Occipital lobe (tissue), 2 donors: ENCODE measurements around the gene CUL9. TPM values are rescaled to one million over a fixed set of nuclear protein-coding genes. Genes with fewer than 3 reads are reported as not detected.

Experiments used
- DNase-seq: peaks from one replicate; lab custom pipeline; 2025; lab: John Stamatoyannopoulos, UW
- total RNA-seq: library from RNA; depleted of rRNA; stranded (reverse); fragments of >200 nt; gene quantifications from one replicate; pipeline ENCODE4 v1.2.3, GENCODE V29; 2014

Gene CUL9
- total RNA-seq, 1 donor from 2014 or later = 23.9 TPM

GRCh38 chr6:43254138-43254817 lies 72.3 kb downstream of the CUL9 start:
- DNase-seq = no peak

GRCh38 chr6:43254846-43255245 lies 72.8 kb downstream of the CUL9 start:
- DNase-seq = no peak

GRCh38 chr6:43255408-43256054 lies 73.5 kb downstream of the CUL9 start:
- no peak for DNase-seq

GRCh38 chr6:43256670-43257366 lies 74.8 kb downstream of the CUL9 start:
- DNase-seq = no peak

- DNase-seq = no peak
These were observed 75.6 kb downstream of the CUL9 start for GRCh38 chr6:43257367-43258145.

- no peak for DNase-seq
These were observed 76.2 kb downstream of the CUL9 start for GRCh38 chr6:43258180-43258579.

- no peak for DNase-seq
These were observed 77.1 kb downstream of the CUL9 start for GRCh38 chr6:43258807-43259686.

GRCh38 chr6:43260791-43261190 lies 78.8 kb downstream of the CUL9 start:
- DNase-seq = no peak

- DNase-seq = no peak
These were observed 79.2 kb downstream of the CUL9 start for GRCh38 chr6:43261198-43261597.

- no peak for DNase-seq
These were observed 80.2 kb downstream of the CUL9 start for GRCh38 chr6:43262000-43262779.

- no peak for DNase-seq
These were observed 80.9 kb downstream of the CUL9 start for GRCh38 chr6:43262780-43263313.

- peak; percentile 27 for DNase-seq
These were observed 81.5 kb downstream of the CUL9 start for GRCh38 chr6:43263314-43264178.

- DNase-seq = no peak
These were observed 82.7 kb downstream of the CUL9 start for GRCh38 chr6:43264599-43265145.

- DNase-seq = no peak
These were observed 83.6 kb downstream of the CUL9 start for GRCh38 chr6:43265564-43265963.

GRCh38 chr6:43267619-43268354 lies 85.8 kb downstream of the CUL9 start:
- no peak for DNase-seq

- peak; percentile 62 for DNase-seq
These were observed 86.3 kb downstream of the CUL9 start for GRCh38 chr6:43268355-43268700.

- DNase-seq = no peak
These were observed 86.8 kb downstream of the CUL9 start for GRCh38 chr6:43268782-43269272.
